HEK293 (cell line): ENCODE data around the gene CACNA1B.
"Not testable (repeated sequence)": the region's sequence is repeated elsewhere in the genome, so short reads cannot be mapped to it uniquely, and the experiment has no call there.

ENCODE experiments used
- CTCF ChIA-PET: fragments of 350-600 bp; formaldehyde crosslinking; extraction: SDS; loops from one replicate; lab custom pipeline; 2021; ENCODE audit warnings: antibody characterized with exemption; lab: Yijun Ruan, JAX
- POLR2A ChIA-PET: fragments of 300-600 bp; formaldehyde crosslinking; extraction: SDS; loops from one replicate; lab custom pipeline; 2020; ENCODE audit warnings: antibody characterized with exemption, inconsistent platforms; lab: Yijun Ruan, JAX
- H3K27ac ChIP-seq: fragments of 200-500 bp; sonication (Bioruptor generic); 2 replicates; pipeline ENCODE4 v1.5.1; 2014; ENCODE audit warnings: low read depth, low read length, control low read depth, inconsistent platforms; ENCODE audit errors: extremely low read depth
- H3K36me3 ChIP-seq, 2 experiments: fragments of 200-500 bp in 1 of 2; sonication (Bioruptor generic) in 1 of 2; 1 replicate in 1 of 2; 2 replicates in 1 of 2; pipeline ENCODE4 v1.5.1; 2014 to 2017; ENCODE audit warnings: inconsistent platforms in 2 of 2, low read length in 2 of 2; ENCODE audit not compliant: control insufficient read depth in 2 of 2, insufficient read depth in 1 of 2
- H3K4me1 ChIP-seq: fragments of 200-500 bp; sonication (Bioruptor generic); 2 replicates; pipeline ENCODE4 v1.5.1; 2014; ENCODE audit warnings: mild to moderate bottlenecking, low read length, inconsistent platforms; ENCODE audit not compliant: control insufficient read depth, insufficient read depth
- H3K4me3 ChIP-seq: 2 replicates; pipeline ENCODE4 v1.5.1; 2011; ENCODE audit warnings: low read depth, mild to moderate bottlenecking, control low read depth, low read length, moderate library complexity
- H3K9me3 ChIP-seq: fragments of 200-500 bp; sonication (Bioruptor generic); 2 replicates; pipeline ENCODE4 v1.5.1; 2014; ENCODE audit warnings: low read depth, low read length, inconsistent platforms; ENCODE audit not compliant: control insufficient read depth, insufficient read depth
- BCL6B ChIP-seq: fragments of 450-650 bp; formaldehyde crosslinking; IDR thresholded peaks from 2 replicates; pipeline ENCODE4 v1.5.1; 2017; ENCODE audit warnings: missing biosample characterization, missing genetic modification characterization
- HOXC10 ChIP-seq: sonication (generic); formaldehyde crosslinking; IDR thresholded peaks from 2 replicates; pipeline ENCODE4 v1.8.1; 2023; ENCODE audit warnings: mild to moderate bottlenecking, missing genetic modification reagents
- INSM2 ChIP-seq: fragments of 450-650 bp; formaldehyde crosslinking; IDR thresholded peaks from 2 replicates; pipeline ENCODE4 v1.5.1; 2016; ENCODE audit warnings: missing biosample characterization, missing genetic modification characterization
- REST ChIP-seq: fragments of 450-650 bp; formaldehyde crosslinking; IDR thresholded peaks from 2 replicates; pipeline ENCODE4 v1.5.1; 2016; ENCODE audit warnings: missing biosample characterization, missing genetic modification characterization
- ZEB2 ChIP-seq: fragments of 450-650 bp; formaldehyde crosslinking; IDR thresholded peaks from 2 replicates; pipeline ENCODE4 v1.5.1; 2016; ENCODE audit warnings: missing biosample characterization, missing genetic modification characterization
- ZFHX2 ChIP-seq: fragments of 450-650 bp; formaldehyde crosslinking; conservative IDR thresholded peaks from 2 replicates; pipeline ENCODE4 v1.5.1; 2016; ENCODE audit warnings: missing biosample characterization, missing genetic modification characterization
- ZFP3 ChIP-seq: fragments of 450-650 bp; formaldehyde crosslinking; IDR thresholded peaks from 2 replicates; pipeline ENCODE4 v1.5.1; 2016; ENCODE audit warnings: low read depth, missing biosample characterization, missing genetic modification characterization
- ZNF140 ChIP-seq: fragments of 450-650 bp; formaldehyde crosslinking; IDR thresholded peaks from 2 replicates; pipeline ENCODE4 v1.5.1; 2016; ENCODE audit warnings: missing biosample characterization, missing genetic modification characterization
- ZNF157 ChIP-seq: fragments of 450-650 bp; formaldehyde crosslinking; IDR thresholded peaks from 2 replicates; pipeline ENCODE4 v1.5.1; 2016; ENCODE audit warnings: missing biosample characterization, missing genetic modification characterization
- ZNF214 ChIP-seq: fragments of 450-650 bp; formaldehyde crosslinking; IDR thresholded peaks from 2 replicates; pipeline ENCODE4 v1.5.1; 2017; ENCODE audit warnings: missing biosample characterization, mild to moderate bottlenecking, missing genetic modification characterization, borderline replicate concordance
- ZNF24 ChIP-seq: fragments of 450-650 bp; formaldehyde crosslinking; IDR thresholded peaks from 2 replicates; pipeline ENCODE4 v1.5.1; 2016; ENCODE audit warnings: missing biosample characterization, missing genetic modification characterization
- ZNF302 ChIP-seq: fragments of 450-650 bp; formaldehyde crosslinking; IDR thresholded peaks from 2 replicates; pipeline ENCODE4 v1.5.1; 2016; ENCODE audit warnings: missing biosample characterization, missing genetic modification characterization, low read depth
- ZNF324 ChIP-seq: fragments of 450-650 bp; formaldehyde crosslinking; IDR thresholded peaks from 2 replicates; pipeline ENCODE4 v1.5.1; 2016; ENCODE audit warnings: missing biosample characterization, missing genetic modification characterization
- ZNF433 ChIP-seq: fragments of 450-650 bp; formaldehyde crosslinking; IDR thresholded peaks from 2 replicates; pipeline ENCODE4 v1.5.1; 2016; ENCODE audit warnings: missing biosample characterization, missing genetic modification characterization, low read depth
- ZNF623 ChIP-seq: fragments of 450-650 bp; formaldehyde crosslinking; IDR thresholded peaks from 2 replicates; pipeline ENCODE4 v1.5.1; 2016; ENCODE audit warnings: missing biosample characterization, missing genetic modification characterization
- ZNF654 ChIP-seq: fragments of 450-650 bp; formaldehyde crosslinking; IDR thresholded peaks from 2 replicates; pipeline ENCODE4 v1.5.1; 2016; ENCODE audit warnings: low read depth, missing biosample characterization, missing genetic modification characterization
- ZNF701 ChIP-seq: fragments of 450-650 bp; formaldehyde crosslinking; IDR thresholded peaks from 2 replicates; pipeline ENCODE4 v1.5.1; 2016; ENCODE audit warnings: missing biosample characterization, missing genetic modification characterization
- ZNF76 ChIP-seq: fragments of 450-650 bp; formaldehyde crosslinking; IDR thresholded peaks from 2 replicates; pipeline ENCODE4; 2016; ENCODE audit warnings: low read depth, missing biosample characterization, missing genetic modification characterization, borderline replicate concordance
- ZNF843 ChIP-seq: fragments of 450-650 bp; formaldehyde crosslinking; IDR thresholded peaks from 2 replicates; pipeline ENCODE4 v1.5.1; 2016; ENCODE audit warnings: missing biosample characterization, missing genetic modification characterization

CACNA1B gene

GRCh38 chr9:138016406-138017187, 139.0 kb downstream of the CACNA1B start (continued):
- TF ChIP-seq REST (tag by site-specific recombination) (no peak), ZNF433 (tag by site-specific recombination) (no peak), ZNF157 (tag by site-specific recombination) (no peak), ZNF623 (tag by site-specific recombination) (no peak), ZNF843 (tag by site-specific recombination) (no peak)

GRCh38 chr9:138017200-138017599, 139.6 kb downstream of the CACNA1B start:
- Histone ChIP-seq H3K4me1 (no peaks in the 10 kb centered on the region), H3K9me3 (no peaks in the 10 kb centered on the region), H3K4me3 (no peak overlapping the region), H3K27ac (no peak overlapping the region), H3K36me3 (no peaks in the 10 kb centered on the region)
- TF ChIP-seq INSM2 (tag by site-specific recombination) (no peak), ZNF701 (tag by site-specific recombination) (no peak), ZNF214 (tag by site-specific recombination) (no peak), ZNF140 (tag by site-specific recombination) (no peak), ZNF76 (tag by site-specific recombination) (no peak), ZEB2 (tag by site-specific recombination) (no peak), ZNF302 (tag by site-specific recombination) (no peak), ZFHX2 (tag by site-specific recombination) (no peak), ZNF654 (tag by site-specific recombination) (no peak), ZNF24 (no peak), BCL6B (tag by site-specific recombination) (no peak), ZNF324 (tag by site-specific recombination) (no peak), HOXC10 (CRISPR knock-in tag) (no peak), ZFP3 (no peak)
- POLR2A ChIA-PET = no interaction called here
- CTCF ChIA-PET = interaction anchor here (1.0 kb wide), 1 partner anchor 344 kb away, joined by 4 read pairs; no protein-coding TSS in a partner anchor

GRCh38 chr9:138019514-138019913, 141.9 kb downstream of the CACNA1B start:
- H3K4me1 ChIP-seq, H3K4me3 ChIP-seq, H3K36me3 ChIP-seq, CTCF ChIA-PET, H3K27ac ChIP-seq, H3K9me3 ChIP-seq, POLR2A ChIA-PET: not testable (repeated sequence)
